GM21447 (cell line): Measurements from ENCODE around the gene TAF10.

ENCODE experiments used
- ATAC-seq: cut with Tn5 transposase; IDR thresholded peaks from one replicate; pipeline ENCODE4 v1.9.1; 2021; ENCODE audit not compliant: unreplicated experiment

TAF10 gene

GRCh38 chr11:6640985-6641701, 29.1 kb upstream of the TAF10 start:
- no peak for ATAC-seq

DNA sequence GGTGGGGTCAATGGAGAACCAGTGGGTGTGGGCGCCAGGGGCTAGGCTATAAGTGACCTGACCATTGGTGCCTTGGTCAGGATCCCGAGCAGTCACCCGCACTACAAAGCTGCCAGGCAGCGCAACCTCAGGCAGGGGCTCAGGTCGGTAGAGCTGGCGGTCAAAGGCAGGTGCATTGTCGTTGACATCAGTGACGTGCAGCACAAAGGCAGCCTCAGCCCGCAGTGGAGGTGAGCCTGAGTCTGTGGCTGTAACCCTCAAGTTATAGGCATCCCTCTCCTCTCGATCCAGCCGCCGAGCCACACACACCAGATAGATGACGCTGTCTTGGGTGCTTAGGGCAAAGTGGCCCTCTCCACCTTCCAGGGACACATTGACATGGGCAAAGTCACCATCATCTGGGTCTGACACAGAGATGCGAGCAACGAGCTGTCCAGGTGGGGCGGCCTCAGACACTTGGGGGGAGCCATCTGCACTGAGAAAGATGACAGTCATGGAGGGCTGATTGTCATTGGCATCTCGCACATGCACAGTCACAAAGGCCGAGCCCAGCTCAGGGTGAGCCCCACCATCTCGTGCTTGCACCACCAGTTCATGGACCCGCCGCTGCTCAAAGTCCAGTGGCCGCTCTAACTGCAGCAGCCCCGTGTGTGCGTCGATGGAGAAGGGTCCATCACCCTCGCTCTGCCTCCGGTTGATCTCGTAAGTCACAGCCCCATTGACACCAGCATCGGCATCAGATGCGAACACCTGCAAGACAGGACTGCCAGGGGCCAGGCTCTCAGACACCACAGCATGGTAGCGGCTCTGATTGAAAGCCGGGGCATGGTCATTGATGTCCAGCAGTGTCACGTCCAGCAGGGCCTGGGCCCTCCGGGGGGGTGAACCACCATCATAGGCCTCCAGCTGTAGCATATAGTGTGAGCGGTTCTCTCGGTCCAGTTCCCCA, 28.3 kb upstream of the TAF10 start:
- no peak for ATAC-seq

DNA sequence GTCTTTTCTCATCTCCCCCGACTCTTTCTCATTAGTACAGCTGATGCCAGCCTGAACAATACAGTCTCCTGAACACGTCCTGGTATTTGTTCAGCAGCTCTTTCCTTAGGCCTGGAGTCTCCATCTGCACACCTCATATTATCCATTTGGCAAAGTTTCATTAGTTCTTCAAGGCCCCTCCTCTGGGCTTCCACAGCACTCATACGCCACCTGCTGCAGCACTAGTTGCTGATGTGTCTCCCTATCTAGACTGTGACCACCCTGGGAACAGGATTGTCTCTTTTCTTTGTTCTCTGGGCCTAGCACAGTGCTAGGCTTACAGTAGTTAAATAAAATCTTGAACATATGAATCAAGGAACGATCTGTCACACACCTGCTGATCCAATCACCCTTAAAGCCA, 26.4 kb upstream of the TAF10 start:
- no peak for ATAC-seq

- no peak for ATAC-seq
Observed at GRCh38 chr11:6637871-6638270, 25.9 kb upstream of the TAF10 start.

DNA sequence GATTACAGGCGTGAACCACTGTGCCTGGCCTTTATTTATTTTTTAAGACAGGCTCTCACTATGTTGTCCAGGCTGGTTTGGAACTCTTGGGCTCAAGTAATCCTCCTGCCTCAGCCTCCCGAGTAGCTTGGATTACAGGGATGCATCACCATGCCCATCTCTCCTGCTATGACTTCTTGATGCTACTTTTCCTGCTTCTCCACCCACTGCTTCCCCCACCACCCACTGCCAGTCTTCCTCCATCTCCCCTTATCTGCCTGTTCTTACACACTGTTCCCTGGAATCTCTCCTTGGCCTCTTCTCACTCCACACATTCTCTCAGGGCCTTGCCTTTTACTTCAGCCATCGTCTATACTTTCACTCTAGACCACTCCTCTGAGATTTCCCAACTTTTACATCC, 24.5 kb upstream of the TAF10 start:
- no peak for ATAC-seq

DNA sequence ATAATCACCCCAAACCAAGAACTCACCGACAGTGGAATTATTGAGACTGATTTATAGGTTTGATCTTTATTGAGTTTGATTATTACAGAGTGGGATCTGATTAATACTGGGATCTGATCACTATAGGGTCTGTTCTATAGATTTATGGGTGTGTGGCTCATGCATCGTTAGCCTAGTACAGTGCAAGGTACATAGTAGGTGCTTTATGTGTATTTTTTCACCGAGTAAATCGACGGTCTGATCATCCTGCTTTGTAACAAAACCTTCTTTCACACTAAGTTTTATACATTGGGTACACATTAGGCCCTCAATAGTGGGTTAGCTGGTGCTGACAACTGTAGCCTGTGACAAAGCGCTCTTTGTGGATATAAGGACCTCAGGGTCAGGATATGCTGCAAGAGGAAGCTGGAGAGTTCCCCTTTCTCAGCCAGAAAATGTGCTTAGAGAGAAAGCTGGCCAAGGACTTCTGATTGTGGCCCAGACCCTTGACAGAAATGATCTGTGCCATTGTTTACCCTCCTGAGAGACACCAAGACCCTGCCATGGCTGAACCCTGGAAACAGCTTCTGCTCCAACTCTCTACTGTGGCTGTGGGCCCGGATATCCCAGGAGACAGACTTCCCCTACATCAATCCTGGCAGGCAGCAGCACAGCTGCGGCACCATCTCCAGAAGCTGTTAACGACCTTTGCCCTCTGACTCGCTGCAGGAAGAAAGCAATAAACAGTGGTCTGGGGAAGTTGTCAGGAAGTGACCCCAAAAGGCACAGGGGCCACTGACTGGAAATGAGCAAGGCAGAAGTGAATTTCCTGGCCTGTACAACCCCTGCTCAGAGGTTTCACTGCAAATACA, 23.3 kb upstream of the TAF10 start:
- no peak for ATAC-seq

GRCh38 chr11:6634534-6634933, 22.5 kb upstream of the TAF10 start:
- ATAC-seq, result no peak

DNA sequence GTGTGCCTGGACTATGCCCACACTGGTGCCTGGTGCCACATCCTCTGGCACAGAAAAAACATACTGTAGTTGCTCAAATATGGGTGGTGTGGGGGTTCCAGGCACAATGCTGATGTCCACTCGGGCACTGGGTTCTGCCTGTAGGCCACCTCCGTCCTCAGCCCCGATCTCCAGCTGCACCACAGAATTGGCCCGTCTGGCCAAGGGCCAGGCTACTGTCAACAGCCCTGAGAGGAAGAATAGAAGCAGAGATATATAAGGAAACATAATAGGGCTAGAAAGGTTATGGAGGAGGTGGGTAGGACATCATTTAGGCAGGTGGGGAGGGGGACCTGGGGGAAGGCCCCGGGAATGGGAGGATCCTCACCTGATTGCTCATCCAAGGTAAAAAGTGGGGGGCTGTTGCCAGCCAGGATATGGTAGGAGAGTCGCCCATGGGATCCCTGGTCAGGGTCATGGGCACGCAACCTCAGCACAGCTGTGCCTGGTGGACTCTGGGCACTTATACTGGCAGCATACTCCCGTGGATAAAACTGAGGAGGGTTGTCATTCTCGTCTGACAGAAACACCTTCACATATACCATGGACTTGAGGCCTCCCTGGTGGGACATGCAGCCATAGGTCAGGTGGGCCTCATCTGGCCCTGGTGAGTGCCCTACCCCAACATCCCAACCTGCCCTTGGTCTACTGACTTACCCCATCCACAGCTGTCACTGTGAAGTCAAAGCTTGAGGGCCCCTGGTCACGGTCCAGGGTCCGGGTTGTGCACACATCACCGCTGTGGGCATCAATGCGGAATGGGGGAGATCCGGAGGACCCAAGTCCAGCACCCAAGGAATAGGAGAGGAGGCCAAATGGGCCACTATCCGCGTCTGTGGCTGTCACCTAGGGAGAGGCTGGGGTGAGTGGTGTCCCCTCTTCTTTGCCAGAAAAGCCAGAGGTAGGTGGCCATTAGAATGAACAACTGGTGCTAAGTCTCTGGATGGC, 21.7 kb upstream of the TAF10 start:
- ATAC-seq, result no peak

GRCh38 chr11:6632116-6633073, 20.4 kb upstream of the TAF10 start:
- no peak for ATAC-seq

- ATAC-seq, result no peak
Observed at GRCh38 chr11:6631361-6631890, 19.4 kb upstream of the TAF10 start.

DNA sequence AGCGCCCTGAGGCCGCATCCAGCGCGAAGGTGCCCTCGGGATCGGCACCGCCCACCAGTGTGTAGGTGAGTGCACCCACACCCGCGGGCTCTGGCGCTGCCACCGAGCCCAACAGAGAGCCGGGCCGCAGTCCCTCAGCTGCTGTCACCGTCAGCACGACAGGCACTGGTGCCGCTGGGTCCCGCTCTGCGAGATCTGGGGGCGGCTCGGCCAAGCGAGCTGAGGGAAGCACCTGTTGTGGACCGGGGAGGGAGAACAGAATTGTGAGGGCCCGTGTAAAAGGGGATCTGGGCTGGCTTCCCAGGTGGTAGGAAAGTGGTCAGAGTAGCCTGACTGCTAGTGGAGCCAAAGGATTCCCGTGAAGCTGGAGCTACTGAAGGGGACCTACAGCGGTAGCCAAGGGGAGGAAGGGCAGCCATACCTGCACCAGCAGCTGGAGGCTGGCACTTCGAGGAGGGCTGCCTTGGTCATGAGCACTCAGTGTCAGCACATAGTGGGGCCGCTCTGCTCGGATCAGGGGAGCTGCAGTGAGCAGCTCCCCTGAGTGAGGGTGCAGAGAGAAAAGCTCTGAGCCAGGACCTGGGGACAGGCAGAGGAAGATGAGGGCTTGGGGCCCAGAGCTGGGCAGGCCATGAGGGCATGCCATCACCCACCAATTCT, 18.7 kb upstream of the TAF10 start:
- ATAC-seq, result no peak

- no peak for ATAC-seq
Observed at GRCh38 chr11:6629892-6630631, 18.0 kb upstream of the TAF10 start.

GRCh38 chr11:6629573-6629891, 17.5 kb upstream of the TAF10 start:
- no peak for ATAC-seq

DNA sequence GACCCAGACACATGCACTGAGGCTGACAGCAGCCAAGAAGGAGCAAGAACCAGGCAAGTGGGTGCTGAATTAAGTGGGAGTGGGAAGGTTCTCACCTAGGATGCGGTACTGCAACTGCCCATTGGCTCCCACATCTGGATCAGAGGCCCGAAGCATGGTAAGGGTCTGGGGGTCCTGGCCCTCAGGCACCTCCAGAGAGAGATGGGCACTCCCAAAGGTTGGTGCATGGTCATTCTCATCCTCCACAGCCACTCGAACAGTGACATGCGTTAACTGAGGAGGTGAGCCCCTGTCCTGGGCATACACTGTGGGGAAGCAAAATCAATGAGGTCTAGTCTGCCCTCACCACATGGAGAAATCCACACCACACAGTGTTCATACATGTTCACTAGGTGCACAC, 16.5 kb upstream of the TAF10 start:
- ATAC-seq, result no peak

DNA sequence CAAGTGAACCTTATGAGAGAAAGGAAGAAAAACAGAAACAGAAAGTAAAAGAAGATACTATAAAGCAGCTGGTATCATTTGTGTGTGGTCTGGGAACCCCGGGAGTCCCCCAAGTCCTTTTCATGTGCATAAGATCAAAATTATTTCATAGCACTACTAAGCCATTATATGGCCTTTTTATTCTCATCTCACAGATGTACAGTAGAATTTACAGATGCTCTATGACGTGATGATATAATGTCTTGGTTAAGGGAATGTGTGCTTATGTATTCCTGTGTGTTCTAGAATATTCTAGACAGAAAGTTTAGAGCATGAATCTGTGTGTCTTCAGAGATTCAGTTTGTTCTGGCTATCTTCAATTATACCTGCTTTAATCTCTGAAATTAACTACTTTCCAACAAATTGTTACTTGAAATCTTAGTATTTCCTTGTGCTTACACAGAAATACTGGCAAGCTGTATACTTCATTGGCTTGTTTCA, 15.8 kb upstream of the TAF10 start:
- peak; percentile 88 for ATAC-seq

DNA sequence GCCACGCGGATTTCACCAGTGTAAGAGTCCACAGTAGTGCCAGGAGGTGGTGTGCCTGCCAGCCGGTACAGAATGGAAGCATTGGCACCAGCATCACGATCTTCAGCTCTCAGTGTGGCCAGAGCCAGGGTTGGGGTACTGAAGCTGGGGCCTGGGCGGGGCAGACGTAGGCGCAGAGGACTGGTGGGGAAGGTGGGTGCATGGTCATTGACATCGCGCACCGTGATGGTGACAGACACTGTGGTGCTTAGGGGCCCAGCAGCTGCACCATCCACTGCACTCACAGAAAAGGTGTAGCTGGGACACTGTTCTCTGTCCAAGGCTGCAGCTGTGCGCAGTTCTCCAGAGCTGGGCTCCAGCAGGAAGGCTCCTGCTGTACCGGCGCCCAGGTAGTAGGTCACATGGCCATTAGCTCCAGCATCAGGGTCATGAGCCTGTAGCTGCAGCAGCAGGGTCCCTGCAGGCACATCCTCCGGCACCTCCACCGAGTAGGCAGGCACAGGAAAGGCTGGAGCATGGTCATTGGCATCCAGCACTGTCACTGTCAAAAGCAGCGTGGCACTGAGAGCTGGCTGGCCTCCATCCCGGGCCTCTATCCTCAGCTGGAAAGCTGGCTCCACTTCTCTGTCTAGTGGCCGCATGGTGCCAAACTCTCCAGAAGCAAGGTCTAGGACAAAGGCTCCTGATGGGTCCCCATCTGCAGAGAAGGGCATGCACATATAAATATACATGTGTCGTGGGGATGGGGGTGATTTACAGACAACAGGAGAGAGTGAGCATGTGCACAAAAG, 15.2 kb upstream of the TAF10 start:
- no peak for ATAC-seq
